GM23338 (cell line): ENCODE results near the gene STRBP. TPM values are rescaled to one million over a fixed set of nuclear protein-coding genes. Genes with fewer than 3 reads are reported as not detected.

Source experiments
- ATAC-seq: fragments of 200-7000 bp; cut with Tn5 transposase; 3 replicates; pipeline ENCODE4 v1.9.1; 2020
- DNase-seq: peaks from one replicate; pipeline ENCODE4 v3.0.0-alpha.2; 2015; ENCODE audit warnings: low spot score
- H2AFZ ChIP-seq: fragments of 200-600 bp; sonication (generic); 2 replicates; pipeline ENCODE4 v1.8.0; 2016; ENCODE audit warnings: antibody characterized with exemption, mild to moderate bottlenecking, moderate library complexity
- H3F3A ChIP-seq: fragments of 200-600 bp; sonication (generic); replicated peaks from 2 replicates; pipeline ENCODE4 v1.8.0; 2017; ENCODE audit warnings: antibody characterized with exemption, mixed run types, low read depth
- H3K27ac ChIP-seq: fragments of 200-600 bp; sonication (generic); 2 replicates; pipeline ENCODE4 v1.6.1; 2016; ENCODE audit warnings: low read depth
- H3K27me3 ChIP-seq: fragments of 200-600 bp; sonication (generic); 2 replicates; pipeline ENCODE4 v1.8.0; 2016; ENCODE audit warnings: mild to moderate bottlenecking, mixed run types, moderate library complexity; ENCODE audit not compliant: insufficient read depth
- H3K36me3 ChIP-seq: fragments of 200-600 bp; sonication (generic); 2 replicates; pipeline ENCODE4 v1.8.0; 2016; ENCODE audit warnings: mild to moderate bottlenecking; ENCODE audit not compliant: insufficient read depth
- H3K4me1 ChIP-seq: fragments of 200-600 bp; sonication (generic); 2 replicates; pipeline ENCODE4 v1.8.0; 2016; ENCODE audit warnings: mild to moderate bottlenecking, moderate library complexity; ENCODE audit not compliant: insufficient read depth
- H3K4me2 ChIP-seq: fragments of 200-600 bp; sonication (generic); 2 replicates; pipeline ENCODE4 v1.7.1; 2017; ENCODE audit warnings: mixed run types
- H3K4me3 ChIP-seq: fragments of 200-600 bp; sonication (generic); 2 replicates; pipeline ENCODE4 v1.6.1; 2016; ENCODE audit warnings: mixed run types
- H3K79me2 ChIP-seq: fragments of 200-600 bp; sonication (generic); replicated peaks from 2 replicates; pipeline ENCODE4 v1.8.0; 2017; ENCODE audit warnings: mild to moderate bottlenecking; ENCODE audit not compliant: insufficient read depth
- H3K9me2 ChIP-seq: fragments of 200-600 bp; sonication (generic); 2 replicates; pipeline ENCODE4 v1.8.0; 2017; ENCODE audit not compliant: insufficient read depth
- H4K20me1 ChIP-seq: fragments of 200-600 bp; sonication (generic); replicated peaks from 2 replicates; pipeline ENCODE4 v1.8.0; 2017; ENCODE audit warnings: mild to moderate bottlenecking; ENCODE audit not compliant: insufficient read depth
- H3K27ac Mint-ChIP-seq: 2 replicates; pipeline ENCODE4 v1.8.0; 2020; ENCODE audit warnings: inconsistent platforms, mild to moderate bottlenecking, moderate library complexity, mixed read lengths
- H3K27me3 Mint-ChIP-seq: 3 replicates; pipeline ENCODE4 v1.8.0; 2022; ENCODE audit warnings: low read depth, mild to moderate bottlenecking, moderate library complexity, mixed read lengths, inconsistent platforms; ENCODE audit not compliant: insufficient read depth, poor library complexity
- H3K36me3 Mint-ChIP-seq: 3 replicates; pipeline ENCODE4 v1.8.0; 2021; ENCODE audit warnings: low read depth, mild to moderate bottlenecking, inconsistent platforms, moderate library complexity, mixed read lengths
- H3K4me1 Mint-ChIP-seq: 3 replicates; pipeline ENCODE4 v1.8.0; 2020; ENCODE audit warnings: mild to moderate bottlenecking, inconsistent platforms, mixed read lengths
- H3K4me3 Mint-ChIP-seq: 3 replicates; pipeline ENCODE4 v1.8.0; 2021; ENCODE audit warnings: moderate library complexity, mild to moderate bottlenecking, inconsistent platforms, mixed read lengths
- H3K9me3 Mint-ChIP-seq: 3 replicates; pipeline ENCODE4 v1.8.0; 2020; ENCODE audit warnings: moderate library complexity, mild to moderate bottlenecking, inconsistent platforms, mixed read lengths
- EZH2phosphoT487 ChIP-seq: fragments of 200-600 bp; sonication (generic); IDR thresholded peaks from one replicate; pipeline ENCODE4 v1.8.1; 2018; ENCODE audit warnings: antibody characterized with exemption; ENCODE audit not compliant: unreplicated experiment
- STAT1 ChIP-seq: IDR thresholded peaks from one replicate; pipeline ENCODE4 v1.6.1; 2016; ENCODE audit warnings: antibody characterized with exemption; ENCODE audit not compliant: unreplicated experiment
- ZNF114 ChIP-seq: fragments of 250-450 bp; sonication (Bioruptor Pico); IDR thresholded peaks from 2 replicates; pipeline ENCODE4 v1.5.0; 2020; ENCODE audit warnings: mild to moderate bottlenecking, moderate library complexity
- ZNF331 ChIP-seq: fragments of 250-450 bp; sonication (Bioruptor Pico); IDR thresholded peaks from 2 replicates; pipeline ENCODE4 v1.5.0; 2020; ENCODE audit warnings: low read depth, mild to moderate bottlenecking, moderate library complexity
- polyA plus RNA-seq: library from polyadenylated mRNA; unstranded; fragments of >200 nt; fragmentation: Nextera tagmentation; extraction: Ambion mirVana; gene quantifications from 2 replicates; pipeline ENCODE4 v1.2.1, GENCODE V29; 2016
- total RNA-seq: library from RNA; depleted of rRNA; stranded (reverse); fragments of >200 nt; shearing (Covaris generic); gene quantifications from 2 replicates; pipeline ENCODE4 v1.2.3, GENCODE V29; 2014
- TF ChIP-seq, protein P1 (sequence below), 2 experiments: fragments of 200-600 bp in 1 of 2; sonication (generic) in 1 of 2; conservative IDR thresholded peaks; 2 replicates each; pipeline versions ENCODE4 v1.5.1 to v1.6.1; 2016 to 2017; ENCODE audit warnings: antibody characterized with exemption in 2 of 2, low read depth in 2 of 2, mild to moderate bottlenecking in 2 of 2, moderate library complexity in 1 of 2
- TF ChIP-seq, protein P2 (sequence below): fragments of 250-450 bp; sonication (Bioruptor Pico); IDR thresholded peaks from 2 replicates; pipeline ENCODE4 v1.5.0; 2020; ENCODE audit warnings: mild to moderate bottlenecking, moderate library complexity

The STRBP gene
- total and polyA plus RNA-seq, 2 experiments from 2014 or later = 80.5 to 116 TPM

DNA sequence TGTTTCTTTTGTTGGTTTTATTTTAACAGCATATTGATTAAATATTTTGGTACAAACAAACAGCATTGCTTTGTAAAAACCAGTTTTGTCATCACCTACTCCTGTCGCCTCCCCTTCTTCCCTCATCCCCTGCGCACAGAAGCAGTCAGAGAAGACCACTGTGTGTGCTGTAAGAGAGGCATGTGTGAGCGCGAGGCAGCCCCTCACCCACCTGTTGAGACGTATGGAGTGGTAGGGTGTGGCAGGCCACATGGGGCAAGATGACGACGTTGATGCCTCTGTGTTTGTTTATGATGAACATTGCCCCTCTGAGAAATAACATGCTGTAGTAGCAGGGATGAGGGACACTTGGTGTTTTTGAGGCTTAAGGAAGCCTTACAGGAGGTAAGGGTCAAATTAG lies 163.6 kb downstream of the STRBP start:
- Histone ChIP-seq H3K36me3 (peaks cover 4% of the 10 kb centered on the region), H4K20me1 (peaks cover 4% of the 10 kb centered on the region; the same call in 1 of the 2 replicates), H3K4me3 (no peak overlapping the region), H3K4me2 (no peak overlapping the region), H2AFZ (no peak overlapping the region), H3K27me3 (no peaks in the 10 kb centered on the region), H3F3A (peaks cover 6% of the 10 kb centered on the region; the same call in 1 of the 2 replicates), H3K79me2 (no peaks in the 10 kb centered on the region), H3K4me1 (peaks cover 10% of the 10 kb centered on the region; the same call in 1 of the 2 replicates), H3K9me2 (no peaks in the 10 kb centered on the region), H3K27ac (no peak overlapping the region)
- ATAC-seq (no peak), DNase-seq (no peak)
- no peaks in the 10 kb centered on the region for H3K9me3 Mint-ChIP-seq
- H3K4me3 Mint-ChIP-seq = no peak overlapping the region
- H3K4me1 Mint-ChIP-seq = peaks cover 25% of the 10 kb centered on the region
- H3K27me3 Mint-ChIP-seq = peaks cover 9% of the 10 kb centered on the region
- peaks cover 61% of the 10 kb centered on the region for H3K36me3 Mint-ChIP-seq
- H3K27ac Mint-ChIP-seq = no peak overlapping the region
- TF ChIP-seq, protein P1, sequence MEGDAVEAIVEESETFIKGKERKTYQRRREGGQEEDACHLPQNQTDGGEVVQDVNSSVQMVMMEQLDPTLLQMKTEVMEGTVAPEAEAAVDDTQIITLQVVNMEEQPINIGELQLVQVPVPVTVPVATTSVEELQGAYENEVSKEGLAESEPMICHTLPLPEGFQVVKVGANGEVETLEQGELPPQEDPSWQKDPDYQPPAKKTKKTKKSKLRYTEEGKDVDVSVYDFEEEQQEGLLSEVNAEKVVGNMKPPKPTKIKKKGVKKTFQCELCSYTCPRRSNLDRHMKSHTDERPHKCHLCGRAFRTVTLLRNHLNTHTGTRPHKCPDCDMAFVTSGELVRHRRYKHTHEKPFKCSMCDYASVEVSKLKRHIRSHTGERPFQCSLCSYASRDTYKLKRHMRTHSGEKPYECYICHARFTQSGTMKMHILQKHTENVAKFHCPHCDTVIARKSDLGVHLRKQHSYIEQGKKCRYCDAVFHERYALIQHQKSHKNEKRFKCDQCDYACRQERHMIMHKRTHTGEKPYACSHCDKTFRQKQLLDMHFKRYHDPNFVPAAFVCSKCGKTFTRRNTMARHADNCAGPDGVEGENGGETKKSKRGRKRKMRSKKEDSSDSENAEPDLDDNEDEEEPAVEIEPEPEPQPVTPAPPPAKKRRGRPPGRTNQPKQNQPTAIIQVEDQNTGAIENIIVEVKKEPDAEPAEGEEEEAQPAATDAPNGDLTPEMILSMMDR (conservative IDR thresholded peaks at IDR 0.05; ENCODE audit: low read depth in 2 of 2) = no peak
- TF ChIP-seq ZNF114 (CRISPR knock-in tag) (no peak), STAT1 (no peak), EZH2phosphoT487 (no peak), ZNF331 (CRISPR knock-in tag) (no peak)
- TF ChIP-seq, protein P2, sequence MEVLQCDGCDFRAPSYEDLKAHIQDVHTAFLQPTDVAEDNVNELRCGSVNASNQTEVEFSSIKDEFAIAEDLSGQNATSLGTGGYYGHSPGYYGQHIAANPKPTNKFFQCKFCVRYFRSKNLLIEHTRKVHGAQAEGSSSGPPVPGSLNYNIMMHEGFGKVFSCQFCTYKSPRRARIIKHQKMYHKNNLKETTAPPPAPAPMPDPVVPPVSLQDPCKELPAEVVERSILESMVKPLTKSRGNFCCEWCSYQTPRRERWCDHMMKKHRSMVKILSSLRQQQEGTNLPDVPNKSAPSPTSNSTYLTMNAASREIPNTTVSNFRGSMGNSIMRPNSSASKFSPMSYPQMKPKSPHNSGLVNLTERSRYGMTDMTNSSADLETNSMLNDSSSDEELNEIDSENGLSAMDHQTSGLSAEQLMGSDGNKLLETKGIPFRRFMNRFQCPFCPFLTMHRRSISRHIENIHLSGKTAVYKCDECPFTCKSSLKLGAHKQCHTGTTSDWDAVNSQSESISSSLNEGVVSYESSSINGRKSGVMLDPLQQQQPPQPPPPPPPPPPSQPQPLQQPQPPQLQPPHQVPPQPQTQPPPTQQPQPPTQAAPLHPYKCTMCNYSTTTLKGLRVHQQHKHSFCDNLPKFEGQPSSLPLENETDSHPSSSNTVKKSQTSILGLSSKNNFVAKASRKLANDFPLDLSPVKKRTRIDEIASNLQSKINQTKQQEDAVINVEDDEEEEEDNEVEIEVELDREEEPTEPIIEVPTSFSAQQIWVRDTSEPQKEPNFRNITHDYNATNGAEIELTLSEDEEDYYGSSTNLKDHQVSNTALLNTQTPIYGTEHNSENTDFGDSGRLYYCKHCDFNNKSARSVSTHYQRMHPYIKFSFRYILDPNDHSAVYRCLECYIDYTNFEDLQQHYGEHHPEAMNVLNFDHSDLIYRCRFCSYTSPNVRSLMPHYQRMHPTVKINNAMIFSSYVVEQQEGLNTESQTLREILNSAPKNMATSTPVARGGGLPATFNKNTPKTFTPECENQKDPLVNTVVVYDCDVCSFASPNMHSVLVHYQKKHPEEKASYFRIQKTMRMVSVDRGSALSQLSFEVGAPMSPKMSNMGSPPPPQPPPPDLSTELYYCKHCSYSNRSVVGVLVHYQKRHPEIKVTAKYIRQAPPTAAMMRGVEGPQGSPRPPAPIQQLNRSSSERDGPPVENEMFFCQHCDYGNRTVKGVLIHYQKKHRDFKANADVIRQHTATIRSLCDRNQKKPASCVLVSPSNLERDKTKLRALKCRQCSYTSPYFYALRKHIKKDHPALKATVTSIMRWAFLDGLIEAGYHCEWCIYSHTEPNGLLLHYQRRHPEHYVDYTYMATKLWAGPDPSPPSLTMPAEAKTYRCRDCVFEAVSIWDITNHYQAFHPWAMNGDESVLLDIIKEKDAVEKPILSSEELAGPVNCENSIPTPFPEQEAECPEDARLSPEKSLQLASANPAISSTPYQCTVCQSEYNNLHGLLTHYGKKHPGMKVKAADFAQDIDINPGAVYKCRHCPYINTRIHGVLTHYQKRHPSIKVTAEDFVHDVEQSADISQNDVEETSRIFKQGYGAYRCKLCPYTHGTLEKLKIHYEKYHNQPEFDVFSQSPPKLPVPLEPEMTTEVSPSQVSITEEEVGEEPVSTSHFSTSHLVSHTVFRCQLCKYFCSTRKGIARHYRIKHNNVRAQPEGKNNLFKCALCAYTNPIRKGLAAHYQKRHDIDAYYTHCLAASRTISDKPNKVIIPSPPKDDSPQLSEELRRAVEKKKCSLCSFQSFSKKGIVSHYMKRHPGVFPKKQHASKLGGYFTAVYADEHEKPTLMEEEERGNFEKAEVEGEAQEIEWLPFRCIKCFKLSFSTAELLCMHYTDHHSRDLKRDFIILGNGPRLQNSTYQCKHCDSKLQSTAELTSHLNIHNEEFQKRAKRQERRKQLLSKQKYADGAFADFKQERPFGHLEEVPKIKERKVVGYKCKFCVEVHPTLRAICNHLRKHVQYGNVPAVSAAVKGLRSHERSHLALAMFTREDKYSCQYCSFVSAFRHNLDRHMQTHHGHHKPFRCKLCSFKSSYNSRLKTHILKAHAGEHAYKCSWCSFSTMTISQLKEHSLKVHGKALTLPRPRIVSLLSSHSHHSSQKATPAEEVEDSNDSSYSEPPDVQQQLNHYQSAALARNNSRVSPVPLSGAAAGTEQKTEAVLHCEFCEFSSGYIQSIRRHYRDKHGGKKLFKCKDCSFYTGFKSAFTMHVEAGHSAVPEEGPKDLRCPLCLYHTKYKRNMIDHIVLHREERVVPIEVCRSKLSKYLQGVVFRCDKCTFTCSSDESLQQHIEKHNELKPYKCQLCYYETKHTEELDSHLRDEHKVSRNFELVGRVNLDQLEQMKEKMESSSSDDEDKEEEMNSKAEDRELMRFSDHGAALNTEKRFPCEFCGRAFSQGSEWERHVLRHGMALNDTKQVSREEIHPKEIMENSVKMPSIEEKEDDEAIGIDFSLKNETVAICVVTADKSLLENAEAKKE (CRISPR knock-in tag) = no peak
